ENCODE data around the gene SLC35E3.

The SLC35E3 gene

DNA sequence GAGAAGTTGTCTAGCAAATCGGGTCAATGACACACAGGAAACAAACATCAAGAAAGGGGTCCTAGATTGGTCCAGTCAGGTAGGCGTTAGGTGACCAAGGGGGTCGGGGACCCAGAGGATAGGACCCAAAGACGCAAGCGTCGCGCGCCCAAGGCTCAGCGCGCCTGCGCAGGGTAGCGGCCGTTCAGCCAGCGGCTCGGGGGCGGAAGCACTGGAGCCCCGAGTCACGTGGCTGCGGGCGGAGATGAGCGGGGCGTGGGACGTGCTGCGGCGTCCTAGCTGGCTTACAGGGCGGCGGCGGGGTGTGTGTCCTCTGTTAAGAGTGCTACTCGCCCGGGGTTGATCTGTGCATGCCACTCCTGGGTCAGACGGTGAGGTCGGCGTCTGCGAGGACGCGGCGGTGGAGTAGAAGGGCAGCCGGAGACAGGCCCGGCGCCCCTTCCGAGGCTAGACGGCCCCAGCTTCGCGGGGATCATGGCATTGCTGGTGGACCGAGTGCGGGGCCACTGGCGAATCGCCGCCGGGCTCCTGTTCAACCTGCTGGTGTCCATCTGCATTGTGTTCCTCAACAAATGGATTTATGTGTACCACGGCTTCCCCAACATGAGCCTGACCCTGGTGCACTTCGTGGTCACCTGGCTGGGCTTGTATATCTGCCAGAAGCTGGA lies at the start of gene SLC35E3:
Gene SLC35E3, plus strand, starts transcription at position 273 of the 668 bp plus-strand sequence. Its CDS starts 202 bp downstream, at position 475.
- peak; percentile 92 to 95 for DNase-seq
- H3K27me3 ChIP-seq: no peaks in the 10 kb centered on the region
- peaks cover 0 to 7% (median 0%) of the 10 kb centered on the region in 3 donors for H3K36me3 ChIP-seq
- H3K4me1 ChIP-seq: peaks cover 0 to 21% (median 11%) of the 10 kb centered on the region in 4 donors
- H3K27ac ChIP-seq: peak within 1 kb of the TSS; percentile 73 to 84
- no peak for TF ChIP-seq CTCF (IDR thresholded peaks at IDR 0.05)
- peak within 1 kb of the TSS; percentile 74 to 79 for H3K4me3 ChIP-seq
- H3K9me3 ChIP-seq: no peaks in the 10 kb centered on the region
- intact Hi-C loops (cut with DNase I; ENCODE audit: low total_unique reads): loop anchor here (5.0 to 10.0 kb wide), 2 partner anchors 61 to 381 kb away; partner anchors contain the start of gene MDM2

GRCh38 chr12:68699486-68699885 lies 46.5 kb upstream of the SLC35E3 start:
- intact Hi-C loops (cut with DNase I; ENCODE audit: low total_unique reads): no loop called here
- Histone ChIP-seq H3K4me1 (no peaks in the 10 kb centered on the region), H3K36me3 (peaks cover 70 to 98% (median 81%) of the 10 kb centered on the region in 3 donors), H3K27me3 (no peaks in the 10 kb centered on the region), H3K27ac (no peak overlapping the region), H3K4me3 (no peak overlapping the region), H3K9me3 (no peaks in the 10 kb centered on the region)
- DNase-seq: no peak
- TF ChIP-seq CTCF (IDR thresholded peaks at IDR 0.05): no peak

DNA sequence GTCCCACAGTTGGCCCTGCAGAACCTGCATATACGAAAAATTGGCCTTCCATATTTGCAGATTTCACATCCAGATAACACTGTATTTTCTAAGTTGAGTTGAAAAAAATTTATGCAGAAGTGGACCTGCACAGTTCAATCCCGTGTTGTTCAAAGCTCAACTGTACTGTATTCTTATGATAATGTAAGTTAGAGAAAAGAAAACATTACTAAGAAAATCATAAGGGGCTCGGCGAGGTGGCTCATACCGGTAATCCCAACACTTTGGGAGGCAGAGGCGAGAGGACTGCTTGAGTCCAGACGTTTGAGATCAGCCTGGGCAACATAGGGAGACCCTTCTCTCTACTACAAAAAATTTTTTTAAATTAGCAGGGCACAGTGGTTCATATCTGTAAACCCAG lies 18.2 kb upstream of the SLC35E3 start:
- no peak overlapping the region for H3K27ac ChIP-seq
- H3K9me3 ChIP-seq: no peaks in the 10 kb centered on the region
- peaks cover 54 to 90% (median 77%) of the 10 kb centered on the region in 3 donors for H3K36me3 ChIP-seq
- no peak for TF ChIP-seq CTCF (IDR thresholded peaks at IDR 0.05)
- intact Hi-C loops (cut with DNase I; ENCODE audit: low total_unique reads): no loop called here
- no peak overlapping the region for H3K4me3 ChIP-seq
- H3K4me1 ChIP-seq: no peaks in the 10 kb centered on the region
- DNase-seq: no peak
- no peaks in the 10 kb centered on the region for H3K27me3 ChIP-seq

GRCh38 chr12:68733661-68734071 lies 12.3 kb upstream of the SLC35E3 start:
- intact Hi-C loops (cut with DNase I; ENCODE audit: low total_unique reads): no loop called here
- DNase-seq: no peak
- Histone ChIP-seq H3K27ac (no peak overlapping the region), H3K4me3 (no peak overlapping the region), H3K9me3 (no peaks in the 10 kb centered on the region), H3K36me3 (peaks cover 56 to 91% (median 68%) of the 10 kb centered on the region in 3 donors), H3K27me3 (no peaks in the 10 kb centered on the region), H3K4me1 (no peaks in the 10 kb centered on the region)
- TF ChIP-seq CTCF (IDR thresholded peaks at IDR 0.05): no peak

- Histone ChIP-seq H3K27me3 (no peaks in the 10 kb centered on the region), H3K36me3 (peaks cover 25 to 50% (median 32%) of the 10 kb centered on the region in 3 donors), H3K9me3 (no peaks in the 10 kb centered on the region), H3K4me3 (no peak overlapping the region), H3K4me1 (no peaks in the 10 kb centered on the region), H3K27ac (no peak overlapping the region)
- DNase-seq: no peak
- TF ChIP-seq CTCF (IDR thresholded peaks at IDR 0.05): no peak
- intact Hi-C loops (cut with DNase I; ENCODE audit: low total_unique reads): loop anchor here (10.0 kb wide), 1 partner anchor 375 kb away; no protein-coding TSS in a partner anchor
Measured at GRCh38 chr12:68739891-68740290, 6.1 kb upstream of the SLC35E3 start.

Data from tibial artery (tissue), 4 donors.